ENCODE results near the gene MYOM3. TPM values are rescaled to one million over a fixed set of nuclear protein-coding genes. Genes with fewer than 3 reads are reported as not detected.

Gene MYOM3
- total and polyA plus RNA-seq, 2 of the 13 experiments (the other 11 are each of a cell fraction or from before 2014, with no cell fraction given): 5.8 to 15.3 TPM

DNA sequence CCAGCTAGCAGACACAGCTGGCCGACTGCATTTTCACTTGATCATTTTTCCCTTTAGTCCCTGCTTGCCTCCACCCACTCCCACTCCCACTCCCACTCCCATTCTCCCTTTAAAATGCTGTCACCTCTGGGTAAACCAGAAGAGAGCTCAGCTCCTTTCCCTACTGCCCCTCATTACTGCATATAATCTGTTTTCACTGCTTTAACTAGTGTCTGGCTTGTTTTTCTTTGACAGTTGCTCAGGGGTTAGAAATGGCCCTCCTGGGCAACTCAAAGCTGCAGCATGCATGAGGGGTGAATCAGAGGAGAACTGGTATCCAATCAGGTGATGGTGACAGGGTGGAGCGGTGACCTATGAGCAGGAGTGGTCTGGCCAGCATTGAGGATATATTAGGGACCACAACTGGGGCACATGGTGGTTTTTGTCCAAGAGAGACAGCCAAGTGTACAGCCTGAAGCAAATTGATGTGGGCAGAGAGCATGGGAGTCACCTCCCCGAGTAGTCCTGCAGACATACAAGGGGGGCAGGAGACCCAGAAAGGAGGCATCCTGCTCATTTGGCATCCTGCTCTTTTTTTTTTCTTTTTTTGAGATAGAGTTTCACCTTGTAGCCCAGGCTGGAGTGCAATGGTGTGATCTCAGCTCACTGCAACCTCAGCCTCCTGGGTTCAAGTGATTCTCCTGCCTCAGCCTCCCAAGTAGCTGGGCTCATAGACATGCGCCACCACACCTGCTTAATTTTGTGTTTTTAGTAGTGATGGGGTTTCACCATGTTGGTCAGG lies 89.2 kb downstream of the MYOM3 start (continued):
- TF ChIP-seq, protein P1, sequence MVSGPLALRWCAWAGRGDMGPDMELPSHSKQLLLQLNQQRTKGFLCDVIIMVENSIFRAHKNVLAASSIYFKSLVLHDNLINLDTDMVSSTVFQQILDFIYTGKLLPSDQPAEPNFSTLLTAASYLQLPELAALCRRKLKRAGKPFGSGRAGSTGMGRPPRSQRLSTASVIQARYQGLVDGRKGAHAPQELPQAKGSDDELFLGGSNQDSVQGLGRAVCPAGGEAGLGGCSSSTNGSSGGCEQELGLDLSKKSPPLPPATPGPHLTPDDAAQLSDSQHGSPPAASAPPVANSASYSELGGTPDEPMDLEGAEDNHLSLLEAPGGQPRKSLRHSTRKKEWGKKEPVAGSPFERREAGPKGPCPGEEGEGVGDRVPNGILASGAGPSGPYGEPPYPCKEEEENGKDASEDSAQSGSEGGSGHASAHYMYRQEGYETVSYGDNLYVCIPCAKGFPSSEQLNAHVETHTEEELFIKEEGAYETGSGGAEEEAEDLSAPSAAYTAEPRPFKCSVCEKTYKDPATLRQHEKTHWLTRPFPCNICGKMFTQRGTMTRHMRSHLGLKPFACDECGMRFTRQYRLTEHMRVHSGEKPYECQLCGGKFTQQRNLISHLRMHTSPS (CRISPR knock-in tag; IDR thresholded peaks at IDR 0.05; ENCODE audit: low read depth): no peak
- TF ChIP-seq ZNF776 (CRISPR knock-in tag; IDR thresholded peaks at IDR 0.05): no peak
- TF ChIP-seq HNRNPK (IDR thresholded peaks at IDR 0.05; ENCODE audit: low read depth, low read length, poor library complexity, severe bottlenecking): no peak
- TF ChIP-seq, protein P2, sequence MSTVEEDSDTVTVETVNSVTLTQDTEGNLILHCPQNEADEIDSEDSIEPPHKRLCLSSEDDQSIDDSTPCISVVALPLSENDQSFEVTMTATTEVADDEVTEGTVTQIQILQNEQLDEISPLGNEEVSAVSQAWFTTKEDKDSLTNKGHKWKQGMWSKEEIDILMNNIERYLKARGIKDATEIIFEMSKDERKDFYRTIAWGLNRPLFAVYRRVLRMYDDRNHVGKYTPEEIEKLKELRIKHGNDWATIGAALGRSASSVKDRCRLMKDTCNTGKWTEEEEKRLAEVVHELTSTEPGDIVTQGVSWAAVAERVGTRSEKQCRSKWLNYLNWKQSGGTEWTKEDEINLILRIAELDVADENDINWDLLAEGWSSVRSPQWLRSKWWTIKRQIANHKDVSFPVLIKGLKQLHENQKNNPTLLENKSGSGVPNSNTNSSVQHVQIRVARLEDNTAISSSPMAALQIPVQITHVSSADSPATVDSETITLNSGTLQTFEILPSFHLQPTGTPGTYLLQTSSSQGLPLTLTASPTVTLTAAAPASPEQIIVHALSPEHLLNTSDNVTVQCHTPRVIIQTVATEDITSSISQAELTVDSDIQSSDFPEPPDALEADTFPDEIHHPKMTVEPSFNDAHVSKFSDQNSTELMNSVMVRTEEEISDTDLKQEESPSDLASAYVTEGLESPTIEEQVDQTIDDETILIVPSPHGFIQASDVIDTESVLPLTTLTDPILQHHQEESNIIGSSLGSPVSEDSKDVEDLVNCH (CRISPR knock-in tag; IDR thresholded peaks at IDR 0.05): 0 out of 2 replicates have a peak, but pooled peaks have one; percentile 40
- TF ChIP-seq, protein P3, sequence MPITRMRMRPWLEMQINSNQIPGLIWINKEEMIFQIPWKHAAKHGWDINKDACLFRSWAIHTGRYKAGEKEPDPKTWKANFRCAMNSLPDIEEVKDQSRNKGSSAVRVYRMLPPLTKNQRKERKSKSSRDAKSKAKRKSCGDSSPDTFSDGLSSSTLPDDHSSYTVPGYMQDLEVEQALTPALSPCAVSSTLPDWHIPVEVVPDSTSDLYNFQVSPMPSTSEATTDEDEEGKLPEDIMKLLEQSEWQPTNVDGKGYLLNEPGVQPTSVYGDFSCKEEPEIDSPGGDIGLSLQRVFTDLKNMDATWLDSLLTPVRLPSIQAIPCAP (CRISPR knock-in tag; IDR thresholded peaks at IDR 0.05; ENCODE audit: low read depth): no peak
- peak; percentile 28; the same call in 1 of the 2 replicates for TF ChIP-seq MIER3 (CRISPR knock-in tag; IDR thresholded peaks at IDR 0.05; ENCODE audit: borderline replicate concordance)
- no peak for TF ChIP-seq ZNF282 (IDR thresholded peaks at IDR 0.05; ENCODE audit: partially characterized antibody)
- no peak for TF ChIP-seq DNMT1 (CRISPR knock-in tag; IDR thresholded peaks at IDR 0.05)
- TF ChIP-seq ZNF616 (CRISPR knock-in tag; IDR thresholded peaks at IDR 0.05; ENCODE audit: low read depth): peak; percentile 69; the same call in 1 of the 2 replicates
- TF ChIP-seq SKI (IDR thresholded peaks at IDR 0.05; ENCODE audit: partially characterized antibody): no peak
- TF ChIP-seq, protein P4, sequence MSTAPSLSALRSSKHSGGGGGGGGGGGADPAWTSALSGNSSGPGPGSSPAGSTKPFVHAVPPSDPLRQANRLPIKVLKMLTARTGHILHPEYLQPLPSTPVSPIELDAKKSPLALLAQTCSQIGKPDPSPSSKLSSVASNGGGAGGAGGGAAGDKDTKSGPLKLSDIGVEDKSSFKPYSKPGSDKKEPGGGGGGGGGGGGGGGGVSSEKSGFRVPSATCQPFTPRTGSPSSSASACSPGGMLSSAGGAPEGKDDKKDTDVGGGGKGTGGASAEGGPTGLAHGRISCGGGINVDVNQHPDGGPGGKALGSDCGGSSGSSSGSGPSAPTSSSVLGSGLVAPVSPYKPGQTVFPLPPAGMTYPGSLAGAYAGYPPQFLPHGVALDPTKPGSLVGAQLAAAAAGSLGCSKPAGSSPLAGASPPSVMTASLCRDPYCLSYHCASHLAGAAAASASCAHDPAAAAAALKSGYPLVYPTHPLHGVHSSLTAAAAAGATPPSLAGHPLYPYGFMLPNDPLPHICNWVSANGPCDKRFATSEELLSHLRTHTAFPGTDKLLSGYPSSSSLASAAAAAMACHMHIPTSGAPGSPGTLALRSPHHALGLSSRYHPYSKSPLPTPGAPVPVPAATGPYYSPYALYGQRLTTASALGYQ (CRISPR knock-in tag; IDR thresholded peaks at IDR 0.05): no peak
- no peak for TF ChIP-seq NBN (conservative IDR thresholded peaks at IDR 0.05)
- no peak for TF ChIP-seq ONECUT2 (CRISPR knock-in tag; IDR thresholded peaks at IDR 0.05)
- TF ChIP-seq, protein P5, sequence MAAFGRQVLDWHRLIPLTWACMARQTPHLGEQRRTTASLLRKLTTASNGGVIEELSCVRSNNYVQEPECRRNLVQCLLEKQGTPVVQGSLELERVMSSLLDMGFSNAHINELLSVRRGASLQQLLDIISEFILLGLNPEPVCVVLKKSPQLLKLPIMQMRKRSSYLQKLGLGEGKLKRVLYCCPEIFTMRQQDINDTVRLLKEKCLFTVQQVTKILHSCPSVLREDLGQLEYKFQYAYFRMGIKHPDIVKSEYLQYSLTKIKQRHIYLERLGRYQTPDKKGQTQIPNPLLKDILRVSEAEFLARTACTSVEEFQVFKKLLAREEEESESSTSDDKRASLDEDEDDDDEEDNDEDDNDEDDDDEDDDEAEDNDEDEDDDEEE (CRISPR knock-in tag; IDR thresholded peaks at IDR 0.05): no peak
- no peak; the same call in 1 of the 2 replicates for TF ChIP-seq ZNF547 (CRISPR knock-in tag; IDR thresholded peaks at IDR 0.05)
- TF ChIP-seq, protein P6, sequence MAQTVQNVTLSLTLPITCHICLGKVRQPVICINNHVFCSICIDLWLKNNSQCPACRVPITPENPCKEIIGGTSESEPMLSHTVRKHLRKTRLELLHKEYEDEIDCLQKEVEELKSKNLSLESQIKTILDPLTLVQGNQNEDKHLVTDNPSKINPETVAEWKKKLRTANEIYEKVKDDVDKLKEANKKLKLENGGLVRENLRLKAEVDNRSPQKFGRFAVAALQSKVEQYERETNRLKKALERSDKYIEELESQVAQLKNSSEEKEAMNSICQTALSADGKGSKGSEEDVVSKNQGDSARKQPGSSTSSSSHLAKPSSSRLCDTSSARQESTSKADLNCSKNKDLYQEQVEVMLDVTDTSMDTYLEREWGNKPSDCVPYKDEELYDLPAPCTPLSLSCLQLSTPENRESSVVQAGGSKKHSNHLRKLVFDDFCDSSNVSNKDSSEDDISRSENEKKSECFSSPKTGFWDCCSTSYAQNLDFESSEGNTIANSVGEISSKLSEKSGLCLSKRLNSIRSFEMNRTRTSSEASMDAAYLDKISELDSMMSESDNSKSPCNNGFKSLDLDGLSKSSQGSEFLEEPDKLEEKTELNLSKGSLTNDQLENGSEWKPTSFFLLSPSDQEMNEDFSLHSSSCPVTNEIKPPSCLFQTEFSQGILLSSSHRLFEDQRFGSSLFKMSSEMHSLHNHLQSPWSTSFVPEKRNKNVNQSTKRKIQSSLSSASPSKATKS (CRISPR knock-in tag; IDR thresholded peaks at IDR 0.05): no peak
- TF ChIP-seq HDAC6 (IDR thresholded peaks at IDR 0.05; ENCODE audit: low read depth, low read length): no peak
- TF ChIP-seq MEIS2 (CRISPR knock-in tag; IDR thresholded peaks at IDR 0.05): no peak
- no peak for TF ChIP-seq NCOA1 (CRISPR knock-in tag; IDR thresholded peaks at IDR 0.05)

All from HepG2 (cell line).